Gastrocnemius medialis (tissue), 4 donors: Measurements from ENCODE around the gene YWHAH.

Experiments used
- POLR2A ChIP-seq, 2 donors: fragments of 450-650 bp; IDR thresholded peaks; one replicate each; pipeline ENCODE4 v1.6.1; 2017; ENCODE audit warnings: antibody characterized with exemption in 2 of 2, mild to moderate bottlenecking in 2 of 2, moderate library complexity in 2 of 2
- TF ChIP-seq, protein P1 (sequence below), 5 experiments: fragments of 450-650 bp in 3 of 5; fragments of 200-600 bp in 2 of 5; sonication (generic) in 2 of 5; IDR thresholded peaks in 4 of 5; conservative IDR thresholded peaks in 1 of 5; 1 replicate in 4 of 5; 2 replicates in 1 of 5; pipeline ENCODE4 v1.5.1; 2016 to 2019; ENCODE audit warnings: antibody characterized with exemption in 5 of 5, mild to moderate bottlenecking in 3 of 5, moderate library complexity in 3 of 5

DNA sequence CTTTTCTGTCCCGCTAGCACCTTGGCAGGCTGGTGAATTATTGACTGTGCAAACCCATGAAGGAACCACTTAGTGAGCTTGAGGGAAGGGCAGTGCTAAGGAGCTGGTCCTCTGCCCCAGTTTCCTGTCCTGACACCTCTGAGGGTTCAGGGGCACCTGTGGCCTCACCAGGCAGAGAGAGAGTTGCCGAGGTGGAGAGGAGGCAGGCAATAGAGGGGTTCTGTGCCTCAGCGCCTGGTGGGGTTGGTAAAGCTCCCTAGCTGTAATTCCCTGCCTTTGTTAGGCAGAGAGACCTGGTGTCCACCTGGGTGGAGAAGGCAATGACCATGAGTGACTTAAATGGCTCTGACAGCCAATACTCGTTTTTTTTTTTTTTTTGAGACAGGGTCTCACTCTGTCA is 36.3 kb downstream of the YWHAH start:
- TF ChIP-seq, protein P1, sequence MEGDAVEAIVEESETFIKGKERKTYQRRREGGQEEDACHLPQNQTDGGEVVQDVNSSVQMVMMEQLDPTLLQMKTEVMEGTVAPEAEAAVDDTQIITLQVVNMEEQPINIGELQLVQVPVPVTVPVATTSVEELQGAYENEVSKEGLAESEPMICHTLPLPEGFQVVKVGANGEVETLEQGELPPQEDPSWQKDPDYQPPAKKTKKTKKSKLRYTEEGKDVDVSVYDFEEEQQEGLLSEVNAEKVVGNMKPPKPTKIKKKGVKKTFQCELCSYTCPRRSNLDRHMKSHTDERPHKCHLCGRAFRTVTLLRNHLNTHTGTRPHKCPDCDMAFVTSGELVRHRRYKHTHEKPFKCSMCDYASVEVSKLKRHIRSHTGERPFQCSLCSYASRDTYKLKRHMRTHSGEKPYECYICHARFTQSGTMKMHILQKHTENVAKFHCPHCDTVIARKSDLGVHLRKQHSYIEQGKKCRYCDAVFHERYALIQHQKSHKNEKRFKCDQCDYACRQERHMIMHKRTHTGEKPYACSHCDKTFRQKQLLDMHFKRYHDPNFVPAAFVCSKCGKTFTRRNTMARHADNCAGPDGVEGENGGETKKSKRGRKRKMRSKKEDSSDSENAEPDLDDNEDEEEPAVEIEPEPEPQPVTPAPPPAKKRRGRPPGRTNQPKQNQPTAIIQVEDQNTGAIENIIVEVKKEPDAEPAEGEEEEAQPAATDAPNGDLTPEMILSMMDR (IDR thresholded peaks at IDR 0.05 in 4 of 5, conservative IDR thresholded peaks at IDR 0.05 in 1 of 5): no peak
- TF ChIP-seq POLR2A (IDR thresholded peaks at IDR 0.05): no peak
